Kidney epithelial cell (primary cell): ENCODE data around the gene LRRC43. TPM values are rescaled to one million over a fixed set of nuclear protein-coding genes. Genes with fewer than 3 reads are reported as not detected.

Experiments
- DNase-seq: peaks from one replicate; pipeline ENCODE4 v3.0.0-alpha.2; 2010; ENCODE audit warnings: low read depth
- H3K27me3 ChIP-seq: 2 replicates; pipeline ENCODE4 v1.6.0; 2011; ENCODE audit warnings: low read length; ENCODE audit not compliant: control insufficient read depth, insufficient read depth
- H3K36me3 ChIP-seq: 2 replicates; pipeline ENCODE4 v1.5.1; 2011; ENCODE audit warnings: low read length; ENCODE audit not compliant: control insufficient read depth, insufficient read depth
- H3K4me3 ChIP-seq: 2 replicates; pipeline ENCODE4 v1.5.1; 2011; ENCODE audit warnings: low read depth, mild to moderate bottlenecking, control low read depth, low read length
- total RNA-seq: library from RNA; depleted of rRNA; stranded (reverse); fragments of >200 nt; gene quantifications from 2 replicates; pipeline ENCODE4 v1.2.3, GENCODE V29; 2015
- TF ChIP-seq, protein P1 (sequence below): IDR thresholded peaks from 2 replicates; pipeline ENCODE4 v1.5.1; 2011; ENCODE audit warnings: mild to moderate bottlenecking, moderate library complexity, low read length, control low read depth, inconsistent platforms; ENCODE audit not compliant: insufficient read depth, poor library complexity, severe bottlenecking

LRRC43 gene
- total RNA-seq, 1 donor from 2014 or later = 0.75 TPM

DNA sequence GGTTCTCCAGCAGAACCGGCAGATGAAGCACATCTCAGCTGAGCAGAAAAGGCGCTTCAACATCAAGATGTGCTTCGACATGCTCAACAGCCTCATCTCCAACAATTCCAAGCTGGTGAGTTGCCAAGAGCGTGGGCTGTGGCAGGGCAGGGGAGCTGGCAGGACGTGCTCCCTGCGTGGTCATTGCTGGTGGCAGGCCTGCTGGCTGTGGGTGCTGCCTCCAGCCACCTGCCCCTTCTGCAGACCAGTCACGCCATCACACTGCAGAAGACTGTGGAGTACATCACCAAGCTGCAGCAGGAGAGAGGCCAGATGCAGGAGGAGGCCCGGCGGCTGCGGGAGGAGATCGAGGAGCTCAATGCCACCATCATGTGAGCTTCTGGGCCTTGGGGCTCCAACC lies 44.7 kb upstream of the LRRC43 start:
- Histone ChIP-seq H3K36me3 (peaks cover 12% of the 10 kb centered on the region), H3K4me3 (no peak overlapping the region), H3K27me3 (no peaks in the 10 kb centered on the region)
- no peak for DNase-seq
- TF ChIP-seq, protein P1, sequence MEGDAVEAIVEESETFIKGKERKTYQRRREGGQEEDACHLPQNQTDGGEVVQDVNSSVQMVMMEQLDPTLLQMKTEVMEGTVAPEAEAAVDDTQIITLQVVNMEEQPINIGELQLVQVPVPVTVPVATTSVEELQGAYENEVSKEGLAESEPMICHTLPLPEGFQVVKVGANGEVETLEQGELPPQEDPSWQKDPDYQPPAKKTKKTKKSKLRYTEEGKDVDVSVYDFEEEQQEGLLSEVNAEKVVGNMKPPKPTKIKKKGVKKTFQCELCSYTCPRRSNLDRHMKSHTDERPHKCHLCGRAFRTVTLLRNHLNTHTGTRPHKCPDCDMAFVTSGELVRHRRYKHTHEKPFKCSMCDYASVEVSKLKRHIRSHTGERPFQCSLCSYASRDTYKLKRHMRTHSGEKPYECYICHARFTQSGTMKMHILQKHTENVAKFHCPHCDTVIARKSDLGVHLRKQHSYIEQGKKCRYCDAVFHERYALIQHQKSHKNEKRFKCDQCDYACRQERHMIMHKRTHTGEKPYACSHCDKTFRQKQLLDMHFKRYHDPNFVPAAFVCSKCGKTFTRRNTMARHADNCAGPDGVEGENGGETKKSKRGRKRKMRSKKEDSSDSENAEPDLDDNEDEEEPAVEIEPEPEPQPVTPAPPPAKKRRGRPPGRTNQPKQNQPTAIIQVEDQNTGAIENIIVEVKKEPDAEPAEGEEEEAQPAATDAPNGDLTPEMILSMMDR = no peak

DNA sequence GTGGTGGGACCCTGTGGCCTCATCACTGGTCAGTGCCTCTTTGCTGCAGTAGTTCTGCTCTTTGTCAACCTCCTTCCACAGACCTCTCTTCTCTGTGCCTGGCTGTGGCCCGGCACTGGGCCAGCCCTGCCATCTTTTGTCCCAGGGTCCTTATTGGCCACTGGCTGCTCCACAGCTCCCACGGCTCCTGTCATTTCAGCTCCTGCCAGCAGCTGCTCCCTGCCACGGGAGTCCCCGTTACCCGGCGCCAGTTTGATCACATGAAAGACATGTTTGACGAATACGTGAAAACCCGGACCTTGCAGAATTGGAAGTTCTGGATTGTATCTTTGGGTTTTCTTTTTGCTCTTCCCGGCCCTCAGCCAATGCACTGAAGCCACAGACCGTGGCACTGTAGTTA lies 44.3 kb upstream of the LRRC43 start:
- TF ChIP-seq, protein P1 = no peak
- Histone ChIP-seq H3K27me3 (no peaks in the 10 kb centered on the region), H3K36me3 (peaks cover 12% of the 10 kb centered on the region), H3K4me3 (no peak overlapping the region)
- DNase-seq = no peak

DNA sequence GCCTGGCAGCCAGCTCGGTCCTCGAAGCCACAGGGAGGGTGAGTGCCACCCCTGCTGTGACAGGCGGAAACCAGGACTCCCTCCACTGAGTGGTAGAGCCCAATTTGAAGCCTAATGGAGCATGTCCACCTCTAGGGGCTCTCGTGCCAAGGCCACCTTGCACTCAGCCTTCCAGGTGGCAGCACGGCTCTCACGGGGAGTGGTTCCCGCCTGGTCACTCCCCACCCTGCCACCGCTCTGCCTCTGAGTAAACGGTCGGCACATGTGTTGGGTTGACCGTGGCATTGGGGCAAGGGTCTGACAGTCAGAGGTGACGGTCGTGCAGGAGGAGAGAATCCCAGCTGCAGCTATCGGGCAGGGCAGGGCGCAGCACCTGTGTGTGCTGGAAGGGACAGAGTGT lies 43.7 kb upstream of the LRRC43 start:
- Histone ChIP-seq H3K36me3 (peaks cover 12% of the 10 kb centered on the region), H3K4me3 (no peak overlapping the region), H3K27me3 (no peaks in the 10 kb centered on the region)
- no peak for DNase-seq
- TF ChIP-seq, protein P1 = no peak

DNA sequence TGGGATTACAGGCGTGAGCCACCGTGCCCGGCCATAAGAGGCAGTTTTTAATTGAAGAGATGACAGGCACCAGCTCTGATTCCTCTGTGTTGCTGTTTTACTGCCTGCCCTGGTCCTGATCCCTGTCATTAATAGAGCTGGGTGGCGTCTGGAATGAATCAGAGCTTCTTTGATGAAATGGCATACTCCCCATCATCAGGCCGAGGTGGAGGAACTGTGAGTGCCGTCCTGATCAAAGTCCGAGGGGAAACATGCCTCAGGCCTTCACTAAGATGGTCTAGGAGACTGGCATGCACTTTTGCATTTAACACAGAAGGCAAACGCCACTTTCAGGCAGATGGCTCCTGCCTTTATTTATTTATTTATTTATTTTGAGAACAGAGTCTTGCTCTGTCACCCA lies 43.0 kb upstream of the LRRC43 start:
- no peak for DNase-seq
- Histone ChIP-seq H3K27me3 (no peaks in the 10 kb centered on the region), H3K4me3 (no peak overlapping the region), H3K36me3 (peaks cover 12% of the 10 kb centered on the region)
- TF ChIP-seq, protein P1 = no peak

DNA sequence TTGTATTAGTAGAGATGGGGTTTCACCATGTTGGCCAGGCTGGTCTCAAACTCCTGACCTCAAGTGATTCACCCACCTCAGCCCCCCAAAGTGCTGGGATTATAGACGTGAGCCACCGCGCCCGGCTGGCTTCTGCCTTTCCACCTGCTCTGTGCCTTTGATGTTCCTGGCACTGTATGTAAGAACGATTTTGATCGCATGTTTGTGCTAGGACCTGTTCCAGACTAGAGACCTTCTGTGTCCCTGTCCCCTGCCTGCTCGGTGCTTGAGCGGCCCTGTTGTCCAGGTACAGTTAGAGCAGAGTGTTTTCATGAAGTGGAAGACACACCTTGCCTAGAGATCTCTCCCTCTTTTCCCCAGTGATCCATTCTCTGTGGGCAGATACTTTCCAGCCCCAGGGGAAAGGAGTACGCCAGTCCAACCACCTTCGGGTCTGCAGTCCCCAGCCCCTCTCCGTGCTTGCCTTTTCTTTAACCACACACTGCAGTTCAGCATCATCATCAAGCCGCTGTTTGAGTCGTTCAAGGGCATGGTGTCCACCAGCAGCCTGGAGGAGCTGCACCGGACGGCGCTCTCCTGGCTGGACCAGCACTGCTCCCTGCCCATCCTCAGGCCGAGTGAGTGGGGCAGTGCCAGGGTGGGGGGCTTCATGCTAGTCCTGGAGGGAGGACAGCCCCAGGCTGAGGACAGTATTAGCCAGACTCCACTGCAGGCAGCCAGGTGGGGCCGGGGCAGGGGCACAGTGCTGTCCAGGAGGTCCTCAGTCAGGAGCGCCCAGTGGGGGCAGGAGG lies 42.3 kb upstream of the LRRC43 start:
- H3K4me3 ChIP-seq = no peak overlapping the region
- TF ChIP-seq, protein P1 = no peak
- H3K27me3 ChIP-seq = no peaks in the 10 kb centered on the region
- H3K36me3 ChIP-seq = peaks cover 9% of the 10 kb centered on the region
- DNase-seq = no peak
